DOHH2 (cell line): Measurements from ENCODE around the gene UXT.

Experiments
- EZH2phosphoT487 ChIP-seq: fragments of 200-600 bp; sonication (generic); IDR thresholded peaks from 2 replicates; pipeline ENCODE4 v1.6.1; 2017; ENCODE audit warnings: borderline replicate concordance, mild to moderate bottlenecking, antibody characterized with exemption, low read length, moderate library complexity, mixed read lengths
- TF ChIP-seq, protein P1 (sequence below): fragments of 200-600 bp; sonication (generic); IDR thresholded peaks from one replicate; pipeline ENCODE4 v1.5.1; 2014; ENCODE audit warnings: antibody characterized with exemption, mild to moderate bottlenecking, low read depth, low read length; ENCODE audit not compliant: poor library complexity, severe bottlenecking

- TF ChIP-seq, protein P1, sequence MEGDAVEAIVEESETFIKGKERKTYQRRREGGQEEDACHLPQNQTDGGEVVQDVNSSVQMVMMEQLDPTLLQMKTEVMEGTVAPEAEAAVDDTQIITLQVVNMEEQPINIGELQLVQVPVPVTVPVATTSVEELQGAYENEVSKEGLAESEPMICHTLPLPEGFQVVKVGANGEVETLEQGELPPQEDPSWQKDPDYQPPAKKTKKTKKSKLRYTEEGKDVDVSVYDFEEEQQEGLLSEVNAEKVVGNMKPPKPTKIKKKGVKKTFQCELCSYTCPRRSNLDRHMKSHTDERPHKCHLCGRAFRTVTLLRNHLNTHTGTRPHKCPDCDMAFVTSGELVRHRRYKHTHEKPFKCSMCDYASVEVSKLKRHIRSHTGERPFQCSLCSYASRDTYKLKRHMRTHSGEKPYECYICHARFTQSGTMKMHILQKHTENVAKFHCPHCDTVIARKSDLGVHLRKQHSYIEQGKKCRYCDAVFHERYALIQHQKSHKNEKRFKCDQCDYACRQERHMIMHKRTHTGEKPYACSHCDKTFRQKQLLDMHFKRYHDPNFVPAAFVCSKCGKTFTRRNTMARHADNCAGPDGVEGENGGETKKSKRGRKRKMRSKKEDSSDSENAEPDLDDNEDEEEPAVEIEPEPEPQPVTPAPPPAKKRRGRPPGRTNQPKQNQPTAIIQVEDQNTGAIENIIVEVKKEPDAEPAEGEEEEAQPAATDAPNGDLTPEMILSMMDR: no peak
- no peak for TF ChIP-seq EZH2phosphoT487
Observed at GRCh38 chrX:47628982-47629381, 30.0 kb downstream of the UXT start.
